GM18517 (cell line): ENCODE results near the gene XAGE2.

ENCODE experiments used
- ATAC-seq: cut with Tn5 transposase; IDR thresholded peaks from one replicate; pipeline ENCODE4 v1.9.1; 2021; ENCODE audit warnings: mild to moderate bottlenecking, moderate library complexity; ENCODE audit not compliant: unreplicated experiment

XAGE2 gene

GRCh38 chrX:52422884-52423283 is 54.1 kb downstream of the XAGE2 start:
- no peak for ATAC-seq

GRCh38 chrX:52424656-52425055 is 55.8 kb downstream of the XAGE2 start:
- ATAC-seq, result no peak
